GM21367 (cell line): ENCODE measurements around the gene ZHX3.
A peak's percentile ranks its signal among the peaks of the same experiment; 100 is the strongest.

ENCODE experiments used
- ATAC-seq: cut with Tn5 transposase; IDR thresholded peaks from one replicate; pipeline ENCODE4 v1.9.1; 2021; ENCODE audit not compliant: unreplicated experiment

The ZHX3 gene

GRCh38 chr20:41317546-41318270 is at the start of gene ZHX3:
Gene ZHX3 (minus strand): TSS chr20:41317731. CDS start chr20:41204916, 112,815 bp downstream.
- peak; percentile 90 for ATAC-seq

DNA sequence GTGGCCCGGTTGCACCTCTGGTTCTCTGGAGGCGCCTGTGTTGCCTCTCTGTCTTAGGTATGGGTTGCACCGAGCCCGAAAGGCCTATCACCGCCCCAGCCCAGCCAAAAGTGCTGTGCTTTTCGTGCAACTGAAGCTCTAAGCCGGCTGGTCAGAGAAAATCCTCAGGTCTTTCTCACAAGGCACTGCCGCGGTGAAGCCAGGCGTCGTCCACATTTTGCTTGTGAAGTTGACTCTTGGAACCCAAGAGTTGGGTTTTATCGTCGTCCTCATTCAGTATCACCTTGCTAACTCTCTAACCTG is 49.8 kb upstream of the ZHX3 start:
- no peak for ATAC-seq

- ATAC-seq = no peak
Measured at GRCh38 chr20:41366546-41367392, 49.2 kb upstream of the ZHX3 start, which contains the start of gene EMILIN3. Gene EMILIN3 (minus strand): TSS chr20:41366818. CDS start chr20:41366634, 184 bp downstream.

DNA sequence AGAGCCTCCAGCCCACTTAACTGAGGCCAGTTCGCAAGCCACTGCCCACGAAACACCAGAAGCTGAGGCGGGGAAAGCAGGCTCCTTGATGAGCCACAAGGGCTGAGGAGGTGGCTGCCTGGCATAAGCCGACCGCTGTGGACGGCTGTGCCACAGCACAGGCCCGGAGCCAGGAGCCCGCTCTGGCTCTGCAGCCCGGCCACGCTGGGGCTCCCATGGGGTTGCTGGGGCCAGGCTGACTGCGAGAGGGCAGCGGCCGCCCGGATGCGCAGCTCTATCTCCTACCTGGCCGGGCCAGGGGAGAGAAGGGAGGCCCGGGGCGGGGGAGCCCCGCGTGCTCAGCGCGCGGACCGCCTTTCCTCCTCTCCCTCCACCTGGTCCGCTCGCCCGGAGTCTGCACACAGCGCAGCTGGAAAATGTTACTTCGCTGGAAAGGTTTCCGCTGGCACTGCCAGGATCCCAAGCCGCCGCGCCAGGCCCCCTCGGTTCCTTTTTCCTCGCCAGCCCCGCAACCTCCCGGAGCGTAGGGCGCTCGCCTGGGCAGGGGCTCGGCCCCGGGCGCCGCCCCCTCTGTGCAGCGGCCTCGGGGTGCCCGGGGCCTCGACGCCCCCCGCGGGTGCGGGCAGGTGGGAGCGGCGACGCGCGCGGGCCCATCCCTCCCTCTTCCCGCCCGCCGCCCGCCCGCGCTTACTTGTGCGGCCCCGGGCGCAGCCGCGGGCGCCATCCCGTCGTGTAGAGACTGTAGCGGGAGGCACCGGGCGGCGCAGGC is 48.4 kb upstream of the ZHX3 start:
- no peak for ATAC-seq

- no peak for ATAC-seq
Measured at GRCh38 chr20:41364967-41365765, 47.6 kb upstream of the ZHX3 start.

- ATAC-seq = no peak
Measured at GRCh38 chr20:41364236-41364855, 46.8 kb upstream of the ZHX3 start.

GRCh38 chr20:41363601-41364000 is 46.1 kb upstream of the ZHX3 start:
- ATAC-seq = no peak

DNA sequence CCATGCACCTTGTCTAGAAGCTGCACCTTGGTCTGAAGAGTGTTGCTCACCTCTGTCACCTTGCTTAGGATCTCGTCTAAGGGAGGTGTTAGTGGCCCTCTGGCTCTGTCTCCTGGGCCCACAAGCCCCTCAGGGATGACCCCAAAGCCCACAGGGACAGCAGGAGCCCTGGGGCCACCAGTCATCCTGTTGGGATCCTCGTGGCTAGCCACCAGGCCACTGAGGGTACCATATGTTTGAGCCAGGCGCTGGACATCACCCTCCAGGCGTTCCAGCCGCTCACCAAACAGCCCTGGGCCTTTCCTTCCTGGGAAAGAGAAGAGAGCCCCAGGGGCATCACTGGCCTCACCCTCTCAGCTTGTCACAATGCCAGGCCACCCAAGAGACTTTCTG is 45.2 kb upstream of the ZHX3 start:
- no peak for ATAC-seq

DNA sequence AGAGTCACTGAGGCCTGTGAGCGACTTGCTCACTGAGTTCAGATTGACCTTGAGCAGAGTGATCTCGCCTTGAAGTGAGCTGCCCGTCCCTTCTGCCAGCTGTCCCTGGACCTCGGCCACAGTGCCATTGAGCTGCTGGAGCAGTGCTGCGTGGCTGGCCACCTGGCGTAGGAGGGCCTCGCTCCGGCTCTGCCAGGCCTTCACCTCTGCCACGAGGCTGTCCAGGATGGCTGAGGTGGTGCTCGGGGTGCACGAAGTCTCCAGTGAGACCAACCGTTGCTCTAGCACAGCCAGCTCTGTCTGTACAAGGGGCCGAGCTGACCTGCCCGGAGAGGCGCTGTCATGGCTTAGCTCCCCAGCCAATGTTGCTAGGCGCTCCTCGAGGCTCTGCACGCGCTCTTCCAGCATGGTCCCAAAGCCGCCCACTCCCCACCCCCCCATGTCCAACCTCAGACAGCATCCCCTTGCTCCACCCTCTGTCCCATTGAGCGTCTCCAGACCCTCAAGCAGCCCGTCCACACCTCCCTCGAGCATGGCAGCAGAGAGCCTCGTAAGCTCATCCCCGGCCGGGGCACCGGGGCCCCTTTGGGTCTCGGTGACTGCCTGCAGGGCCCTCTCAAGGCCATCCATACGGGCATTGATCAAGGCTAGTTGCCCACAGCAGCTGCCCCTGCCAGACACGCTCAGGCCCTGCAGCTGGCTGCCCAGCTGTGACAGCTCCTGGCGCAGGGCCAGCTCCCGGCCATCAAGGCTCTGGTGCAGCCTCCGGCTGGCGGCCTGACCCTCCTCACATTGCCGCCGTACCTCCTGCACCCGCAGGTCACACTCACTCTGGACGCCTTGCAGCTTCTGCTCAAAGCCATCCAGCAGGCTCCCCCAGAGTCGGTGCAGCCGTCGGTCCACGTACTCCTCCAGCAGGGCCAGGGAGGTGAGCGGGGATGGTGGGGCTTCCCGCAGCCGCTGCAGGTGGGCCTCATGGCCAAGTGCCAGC is 44.5 kb upstream of the ZHX3 start:
- ATAC-seq = no peak

GRCh38 chr20:41360831-41361756 is 43.6 kb upstream of the ZHX3 start:
- no peak for ATAC-seq

GRCh38 chr20:41359541-41360011 is 42.0 kb upstream of the ZHX3 start:
- ATAC-seq = no peak

DNA sequence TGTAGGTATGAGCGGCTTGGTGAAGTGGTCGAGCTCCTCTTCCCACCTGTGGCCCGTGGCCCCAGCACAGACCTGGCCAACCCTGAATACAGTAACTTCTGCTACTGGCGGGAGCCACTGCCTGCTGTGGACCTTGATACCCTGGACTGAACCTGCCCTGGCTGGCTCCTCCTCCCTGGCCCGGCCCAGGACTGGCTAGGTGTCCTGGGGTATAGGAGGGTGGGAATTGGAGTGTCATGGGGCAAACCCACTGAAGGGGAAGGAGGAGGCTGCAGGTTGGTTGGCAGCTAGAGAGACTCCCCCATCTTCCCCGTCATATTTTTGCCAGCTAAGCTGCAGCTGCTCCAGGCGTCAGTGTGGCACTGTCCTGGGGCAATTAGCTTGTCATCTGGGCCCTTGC is 41.2 kb upstream of the ZHX3 start:
- ATAC-seq = no peak

GRCh38 chr20:41358230-41358629 is 40.7 kb upstream of the ZHX3 start:
- no peak for ATAC-seq

- no peak for ATAC-seq
Measured at GRCh38 chr20:41357424-41358163, 40.1 kb upstream of the ZHX3 start.

DNA sequence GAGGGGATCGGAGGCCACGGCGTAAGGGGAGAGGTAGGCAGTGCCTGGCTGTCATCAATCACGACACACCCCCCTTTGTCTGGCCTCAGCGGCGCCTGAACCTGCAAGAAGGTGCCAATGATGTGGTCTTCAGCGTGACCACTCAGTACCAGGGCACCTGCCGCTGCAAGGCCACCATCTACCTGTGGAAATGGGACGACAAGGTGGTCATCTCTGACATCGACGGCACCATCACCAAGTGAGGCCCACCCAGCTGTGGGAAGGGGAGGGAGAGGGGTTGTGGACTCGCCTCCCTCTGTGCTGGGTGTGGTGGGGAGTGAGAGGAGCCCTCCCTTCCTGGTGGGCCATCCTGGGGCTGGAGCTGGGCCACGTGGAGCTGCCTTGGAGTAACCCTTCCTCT is 39.4 kb upstream of the ZHX3 start:
- ATAC-seq = no peak

- no peak for ATAC-seq
Measured at GRCh38 chr20:41355598-41356203, 38.2 kb upstream of the ZHX3 start.

- no peak for ATAC-seq
Measured at GRCh38 chr20:41355192-41355591, 37.7 kb upstream of the ZHX3 start.
